HepG2 (cell line): Measurements from ENCODE around the gene RNPEPL1. TPM values are rescaled to one million over a fixed set of nuclear protein-coding genes. Genes with fewer than 3 reads are reported as not detected.

ENCODE experiments used
- AGO2 ChIP-seq: fragments of 200-400 bp; formaldehyde crosslinking; optimal IDR thresholded peaks from 2 replicates; pipeline ENCODE3; 2017; ENCODE audit warnings: mild to moderate bottlenecking, low read depth, low read length, moderate library complexity
- CHCHD3 ChIP-seq: sonication (generic); formaldehyde crosslinking; IDR thresholded peaks from 2 replicates; pipeline ENCODE4 v1.8.0; 2022; ENCODE audit warnings: mild to moderate bottlenecking, missing genetic modification reagents, moderate library complexity
- FOXA1 ChIP-seq, 2 experiments: fragments of 450-650 bp in 1 of 2; sonication (generic) in 1 of 2; formaldehyde crosslinking in 1 of 2; IDR thresholded peaks; 2 replicates each; pipeline versions ENCODE4 v1.4.0 to v1.6.1; 2016 to 2020; ENCODE audit warnings: missing genetic modification reagents in 1 of 2
- SP1 ChIP-seq, 2 experiments: fragments of 450-650 bp in 1 of 2; sonication (generic) in 1 of 2; formaldehyde crosslinking in 1 of 2; IDR thresholded peaks; 2 replicates each; pipeline versions ENCODE4 v1.4.0 to v1.6.1; 2016 to 2020; ENCODE audit warnings: missing genetic modification reagents in 1 of 2
- TARDBP ChIP-seq: sonication (generic); formaldehyde crosslinking; IDR thresholded peaks from 2 replicates; pipeline ENCODE4 v1.8.0; 2022; ENCODE audit warnings: mild to moderate bottlenecking, missing genetic modification reagents
- ZNF282 ChIP-seq: fragments of 450-650 bp; IDR thresholded peaks from 2 replicates; pipeline ENCODE4 v1.6.1; 2018; ENCODE audit not compliant: partially characterized antibody
- ZNF646 ChIP-seq: sonication (generic); formaldehyde crosslinking; IDR thresholded peaks from 2 replicates; pipeline ENCODE4 v1.9.0; 2021; ENCODE audit warnings: mild to moderate bottlenecking, missing genetic modification reagents
- ZNF687 ChIP-seq: sonication (generic); formaldehyde crosslinking; IDR thresholded peaks from 2 replicates; pipeline ENCODE4 v1.5.1; 2020; ENCODE audit warnings: mild to moderate bottlenecking, missing genetic modification reagents, moderate library complexity
- polyA plus RNA-seq, 8 experiments: library from polyadenylated mRNA; depleted of rRNA in 3 of 8; stranded (reverse) in 7 of 8; unstranded in 1 of 8; fragments of >200 nt; fragmentation: Illumina TruSeq in 4 of 8; extraction: Trizol in 4 of 8; gene quantifications; 2 replicates each; pipeline versions ENCODE4 v1.2.1 to v1.2.3, GENCODE V29; 2011 to 2016; ENCODE audit warnings: low read depth in 4 of 8, missing spikeins in 1 of 8, mixed read lengths in 1 of 8; ENCODE audit not compliant: insufficient read depth in 1 of 8
- total RNA-seq, 5 experiments: library from RNA; depleted of rRNA; stranded (reverse); fragments of >200 nt; fragmentation: Illumina TruSeq; extraction: Trizol; gene quantifications; 2 replicates each; pipeline ENCODE4 v1.2.3, GENCODE V29; 2016; ENCODE audit warnings: low read depth in 1 of 5

The RNPEPL1 gene
- total and polyA plus RNA-seq, 2 of the 13 experiments (the other 11 are each of a cell fraction or from before 2014, with no cell fraction given) = 13.0 to 18.0 TPM

GRCh38 chr2:240520130-240520973, 47.9 kb upstream of the RNPEPL1 start (continued):
- peak; percentile 39; the same call in 1 of the 2 replicates for TF ChIP-seq FOXA1 (IDR thresholded peaks at IDR 0.05)
- no peak for TF ChIP-seq FOXA1 (CRISPR knock-in tag; IDR thresholded peaks at IDR 0.05)
- peak; percentile 84 for TF ChIP-seq AGO2
- no peak for TF ChIP-seq CHCHD3
- TF ChIP-seq SP1 (IDR thresholded peaks at IDR 0.05) = 0 out of 2 replicates have a peak, but pooled peaks have one; percentile 13
- no peak for TF ChIP-seq SP1 (CRISPR knock-in tag; IDR thresholded peaks at IDR 0.05)
- TF ChIP-seq ZNF687 = 0 out of 2 replicates have a peak, but pooled peaks have one; percentile 6
- peak; percentile 41; the same call in 1 of the 2 replicates for TF ChIP-seq TARDBP (CRISPR knock-in tag)
- peak; percentile 90 for TF ChIP-seq ZNF646
- no peak for TF ChIP-seq ZNF282
